Measurements from ENCODE around the gene SHH. TPM values are rescaled to one million over a fixed set of nuclear protein-coding genes. Genes with fewer than 3 reads are reported as not detected.

Gene SHH
- total RNA-seq, 3 donors from 2014 or later: 2.4 to 9.6 (median 6.6) TPM

DNA sequence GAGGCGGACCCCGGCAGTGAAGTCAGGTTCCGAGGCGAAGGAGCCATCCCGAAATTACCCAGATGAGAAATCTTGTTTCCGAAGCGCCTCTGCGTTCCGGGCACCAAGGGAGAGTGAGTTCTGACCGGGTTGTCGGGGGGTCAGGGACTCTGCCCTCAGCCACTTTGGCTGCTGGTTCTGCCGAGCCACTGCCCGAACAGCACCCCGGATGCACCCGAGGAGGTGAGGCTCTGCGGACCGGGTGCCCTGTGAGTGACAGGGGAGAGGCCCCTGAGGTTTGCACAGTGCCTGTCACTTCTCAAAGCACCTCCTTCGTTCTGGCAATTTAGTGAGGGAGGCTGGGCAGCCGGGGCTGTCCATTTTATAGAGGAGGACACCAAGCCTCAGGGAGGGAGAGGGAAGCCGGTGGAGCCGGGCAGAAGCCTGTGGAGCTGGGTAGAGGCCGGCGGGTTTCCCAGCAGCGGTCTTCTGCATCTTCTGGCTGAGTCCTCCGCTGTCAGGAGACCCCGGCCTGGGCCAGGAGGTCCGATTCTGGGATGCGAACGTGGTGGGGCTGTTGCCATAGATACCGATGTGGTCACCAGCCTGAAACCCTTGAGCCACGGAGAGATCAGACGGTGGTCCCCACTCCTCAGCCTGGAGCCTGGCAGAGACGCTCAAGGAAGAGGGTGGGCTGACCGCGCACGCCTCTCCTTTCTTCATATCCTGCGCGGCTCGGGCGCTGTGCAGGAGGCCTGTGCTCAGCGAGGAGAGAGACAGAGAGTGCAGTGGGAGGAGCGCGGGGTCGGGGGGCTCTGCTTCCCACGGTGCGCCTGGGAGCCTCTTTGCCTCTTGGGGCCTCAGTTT lies 18.9 kb upstream of the SHH start:
- ATAC-seq (no peak), DNase-seq (no peak)
- Histone ChIP-seq H3K9me3 (no peaks in the 10 kb centered on the region), H3K4me1 (ENCODE audit: low read depth) (no peaks in the 10 kb centered on the region), H3K36me3 (ENCODE audit: low read depth) (no peaks in the 10 kb centered on the region), H3K4me3 (no peak overlapping the region)
- no peak for TF ChIP-seq CTCF (IDR thresholded peaks at IDR 0.05)
- intact Hi-C loops (cut with DNase I, micrococcal nuclease): no loop called here

GRCh38 chr7:155829796-155830470 lies 17.7 kb upstream of the SHH start:
- TF ChIP-seq CTCF (IDR thresholded peaks at IDR 0.05): no peak
- DNase-seq: no peak
- no peak for ATAC-seq

DNA sequence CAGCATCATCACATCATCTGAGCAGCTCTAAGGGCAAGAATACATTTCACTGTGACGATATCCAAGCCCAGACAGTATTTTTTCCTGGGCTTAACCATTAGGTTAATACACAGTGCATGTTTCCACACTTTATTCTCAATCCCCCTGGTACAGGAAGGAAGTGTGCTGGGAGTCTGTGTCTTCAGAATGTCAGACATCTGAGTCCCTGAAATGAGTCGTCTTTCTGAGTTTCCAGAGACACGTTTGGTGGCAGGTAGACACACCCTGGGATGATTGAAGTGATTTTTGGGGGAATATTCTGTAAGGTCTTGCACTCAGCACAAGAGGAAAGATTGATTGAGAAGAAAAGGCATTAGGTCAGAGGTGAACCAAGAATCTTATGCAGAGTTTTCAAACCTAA lies 13.1 kb upstream of the SHH start:
- no peak for TF ChIP-seq CTCF (IDR thresholded peaks at IDR 0.05)
- ATAC-seq: no peak

More at GRCh38 chr7:155829796-155830470, 17.7 kb upstream of the SHH start:
- Histone ChIP-seq H3K4me3 (no peak overlapping the region), H3K36me3 (ENCODE audit: low read depth) (no peaks in the 10 kb centered on the region), H3K4me1 (ENCODE audit: low read depth) (peaks cover 6% of the 10 kb centered on the region), H3K9me3 (no peaks in the 10 kb centered on the region)
- intact Hi-C loops (cut with DNase I, micrococcal nuclease): no loop called here

GRCh38 chr7:155824227-155824886 lies 12.1 kb upstream of the SHH start:
- ATAC-seq: peak; percentile 94
- Histone ChIP-seq H3K4me1 (ENCODE audit: low read depth) (peaks cover 10% of the 10 kb centered on the region), H3K36me3 (ENCODE audit: low read depth) (no peaks in the 10 kb centered on the region), H3K4me3 (no peak overlapping the region), H3K9me3 (no peaks in the 10 kb centered on the region)
- TF ChIP-seq CTCF (IDR thresholded peaks at IDR 0.05): no peak
- intact Hi-C loops (cut with DNase I, micrococcal nuclease): no loop called here
- DNase-seq: peak in 2 of 3 donors; percentile 83 to 93

More for the DNA sequence above, 13.1 kb upstream of the SHH start:
- no peaks in the 10 kb centered on the region for H3K36me3 ChIP-seq (ENCODE audit: low read depth)
- H3K4me1 ChIP-seq (ENCODE audit: low read depth): peaks cover 10% of the 10 kb centered on the region
- intact Hi-C loops (cut with DNase I, micrococcal nuclease): no loop called here
- no peak for DNase-seq
- H3K4me3 ChIP-seq: no peak overlapping the region
- H3K9me3 ChIP-seq: no peaks in the 10 kb centered on the region

DNA sequence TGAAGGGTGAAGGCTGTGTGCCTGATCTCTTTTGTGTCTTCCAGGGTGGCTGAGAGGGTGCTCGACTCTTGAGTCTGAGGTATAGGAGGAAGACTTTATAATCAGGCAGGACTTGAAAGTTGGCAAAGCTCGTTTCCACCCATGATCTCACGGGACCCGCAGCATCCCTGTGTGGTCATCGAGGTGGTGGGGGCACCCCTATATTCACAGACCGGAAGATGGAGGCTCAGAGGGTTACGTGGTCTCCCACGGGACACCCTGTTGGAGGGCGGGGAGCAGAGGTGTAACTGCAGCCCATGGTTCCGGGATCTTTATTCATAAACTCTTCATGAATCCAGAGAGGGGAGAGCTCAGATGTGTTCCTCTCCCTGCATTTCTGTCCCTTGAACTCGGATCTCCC lies 9.6 kb upstream of the SHH start:
- no peak for ATAC-seq
- Histone ChIP-seq H3K4me1 (ENCODE audit: low read depth) (peaks cover 10% of the 10 kb centered on the region), H3K36me3 (ENCODE audit: low read depth) (no peaks in the 10 kb centered on the region), H3K4me3 (no peak overlapping the region), H3K9me3 (peaks cover 3% of the 10 kb centered on the region)
- no peak for TF ChIP-seq CTCF (IDR thresholded peaks at IDR 0.05)
- no peak for DNase-seq
- intact Hi-C loops (cut with DNase I, micrococcal nuclease): no loop called here

All from mucosa of descending colon (tissue), 3 donors.